Parathyroid adenoma (tissue), 2 donors: ENCODE data around the gene IL5RA.

Experiments used
- H2AFZ ChIP-seq: fragments of 300-600 bp; sonication (generic); one replicate; pipeline ENCODE4 v1.7.0; 2017; ENCODE audit warnings: antibody characterized with exemption, mild to moderate bottlenecking
- H3K27ac ChIP-seq: fragments of 300-600 bp; sonication (generic); one replicate; pipeline ENCODE4 v1.7.0; 2017
- H3K27me3 ChIP-seq: fragments of 300-600 bp; sonication (generic); one replicate; pipeline ENCODE4 v1.7.0; 2017; ENCODE audit warnings: low read length; ENCODE audit not compliant: control insufficient read depth, insufficient read depth
- H3K36me3 ChIP-seq: fragments of 300-600 bp; sonication (generic); one replicate; pipeline ENCODE4 v1.7.0; 2017; ENCODE audit warnings: low read length; ENCODE audit not compliant: control insufficient read depth, insufficient read depth
- H3K4me1 ChIP-seq: fragments of 300-600 bp; sonication (generic); one replicate; pipeline ENCODE4 v1.7.0; 2017; ENCODE audit warnings: control low read depth
- H3K4me2 ChIP-seq: fragments of 300-600 bp; sonication (generic); one replicate; pipeline ENCODE4 v1.7.0; 2017; ENCODE audit warnings: low read length
- H3K4me3 ChIP-seq: fragments of 300-600 bp; sonication (generic); one replicate; pipeline ENCODE4 v1.7.0; 2017; ENCODE audit warnings: low read depth, low read length
- H3K79me2 ChIP-seq: fragments of 300-600 bp; sonication (generic); one replicate; pipeline ENCODE4 v1.7.0; 2017; ENCODE audit warnings: control low read depth
- H3K9ac ChIP-seq: fragments of 300-600 bp; sonication (generic); one replicate; pipeline ENCODE4 v1.7.0; 2017; ENCODE audit warnings: mild to moderate bottlenecking
- H3K9me3 ChIP-seq: fragments of 300-600 bp; sonication (generic); one replicate; pipeline ENCODE4 v1.7.0; 2017; ENCODE audit warnings: low read length; ENCODE audit not compliant: control insufficient read depth
- TF ChIP-seq, protein P1 (sequence below): fragments of 300-600 bp; sonication (generic); IDR thresholded peaks from one replicate; pipeline ENCODE4 v1.7.0; 2017; ENCODE audit warnings: antibody characterized with exemption, mild to moderate bottlenecking
- donor health status: primary hyperparathyroidism.

The IL5RA gene

DNA sequence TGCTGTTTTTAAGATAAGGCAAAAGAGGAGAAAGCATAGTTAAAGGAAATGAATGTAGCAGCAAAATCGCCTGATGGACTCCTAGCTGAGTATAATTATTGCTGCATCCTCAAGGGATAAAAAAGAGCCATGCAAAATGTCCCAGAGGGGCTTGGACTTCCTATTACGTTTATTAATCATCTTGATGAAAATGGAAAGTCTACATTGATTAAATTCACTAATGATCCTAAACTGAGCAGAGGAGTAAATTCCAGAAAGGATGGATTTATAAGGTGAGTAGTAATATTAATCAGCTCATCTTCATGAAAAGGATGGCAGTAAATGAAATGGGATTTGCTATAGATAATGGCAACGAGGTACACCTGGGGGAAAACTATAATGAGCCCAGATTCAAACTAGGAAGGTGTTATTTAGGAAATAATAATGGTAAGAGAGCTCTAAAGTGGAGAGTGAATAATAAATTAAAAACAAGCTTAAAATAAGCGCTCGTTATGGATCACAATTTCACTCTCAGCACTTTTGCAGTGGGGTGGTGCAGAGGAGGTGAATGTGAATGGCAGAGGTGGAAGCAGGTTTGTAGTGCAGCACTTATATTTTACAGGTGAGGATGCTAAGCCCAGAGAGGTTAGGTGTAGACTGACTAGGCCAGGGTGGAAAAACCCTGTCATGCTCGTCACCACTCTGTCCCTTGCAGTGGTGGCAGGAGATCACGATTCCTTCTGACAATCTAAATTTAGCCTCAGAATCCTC lies 22.3 kb downstream of the IL5RA start:
- Histone ChIP-seq H3K36me3 (no peaks in the 10 kb centered on the region), H3K9ac (no peak overlapping the region), H2AFZ (no peak overlapping the region), H3K27ac (no peak overlapping the region), H3K4me2 (no peak overlapping the region), H3K4me3 (no peak overlapping the region), H3K27me3 (no peaks in the 10 kb centered on the region), H3K79me2 (no peaks in the 10 kb centered on the region), H3K9me3 (no peaks in the 10 kb centered on the region), H3K4me1 (no peaks in the 10 kb centered on the region)
- TF ChIP-seq, protein P1, sequence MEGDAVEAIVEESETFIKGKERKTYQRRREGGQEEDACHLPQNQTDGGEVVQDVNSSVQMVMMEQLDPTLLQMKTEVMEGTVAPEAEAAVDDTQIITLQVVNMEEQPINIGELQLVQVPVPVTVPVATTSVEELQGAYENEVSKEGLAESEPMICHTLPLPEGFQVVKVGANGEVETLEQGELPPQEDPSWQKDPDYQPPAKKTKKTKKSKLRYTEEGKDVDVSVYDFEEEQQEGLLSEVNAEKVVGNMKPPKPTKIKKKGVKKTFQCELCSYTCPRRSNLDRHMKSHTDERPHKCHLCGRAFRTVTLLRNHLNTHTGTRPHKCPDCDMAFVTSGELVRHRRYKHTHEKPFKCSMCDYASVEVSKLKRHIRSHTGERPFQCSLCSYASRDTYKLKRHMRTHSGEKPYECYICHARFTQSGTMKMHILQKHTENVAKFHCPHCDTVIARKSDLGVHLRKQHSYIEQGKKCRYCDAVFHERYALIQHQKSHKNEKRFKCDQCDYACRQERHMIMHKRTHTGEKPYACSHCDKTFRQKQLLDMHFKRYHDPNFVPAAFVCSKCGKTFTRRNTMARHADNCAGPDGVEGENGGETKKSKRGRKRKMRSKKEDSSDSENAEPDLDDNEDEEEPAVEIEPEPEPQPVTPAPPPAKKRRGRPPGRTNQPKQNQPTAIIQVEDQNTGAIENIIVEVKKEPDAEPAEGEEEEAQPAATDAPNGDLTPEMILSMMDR, result no peak

DNA sequence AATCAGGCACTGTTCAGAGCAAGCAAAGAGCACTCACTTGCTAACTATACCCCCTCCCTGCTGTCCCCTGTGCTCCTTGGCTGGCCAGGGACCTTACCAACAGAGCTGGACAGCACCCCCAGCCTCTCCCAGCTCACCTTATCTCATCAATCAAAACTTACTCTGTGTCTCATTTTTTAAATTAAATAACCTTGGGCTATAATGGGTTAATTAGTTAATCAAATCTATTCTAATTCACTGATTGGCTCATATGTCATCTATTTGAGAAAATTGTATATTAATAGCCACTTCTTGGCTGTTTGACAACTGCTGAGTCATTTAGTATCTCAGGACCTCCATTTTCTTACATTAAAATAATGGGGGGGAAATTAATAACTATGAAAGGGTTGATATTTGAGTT lies 22.9 kb downstream of the IL5RA start:
- Histone ChIP-seq H3K9me3 (no peaks in the 10 kb centered on the region), H3K4me1 (no peaks in the 10 kb centered on the region), H3K27me3 (no peaks in the 10 kb centered on the region), H3K36me3 (no peaks in the 10 kb centered on the region), H3K4me2 (no peak overlapping the region), H2AFZ (no peak overlapping the region), H3K9ac (no peak overlapping the region), H3K4me3 (no peak overlapping the region), H3K79me2 (no peaks in the 10 kb centered on the region), H3K27ac (no peak overlapping the region)
- TF ChIP-seq, protein P1, result no peak

DNA sequence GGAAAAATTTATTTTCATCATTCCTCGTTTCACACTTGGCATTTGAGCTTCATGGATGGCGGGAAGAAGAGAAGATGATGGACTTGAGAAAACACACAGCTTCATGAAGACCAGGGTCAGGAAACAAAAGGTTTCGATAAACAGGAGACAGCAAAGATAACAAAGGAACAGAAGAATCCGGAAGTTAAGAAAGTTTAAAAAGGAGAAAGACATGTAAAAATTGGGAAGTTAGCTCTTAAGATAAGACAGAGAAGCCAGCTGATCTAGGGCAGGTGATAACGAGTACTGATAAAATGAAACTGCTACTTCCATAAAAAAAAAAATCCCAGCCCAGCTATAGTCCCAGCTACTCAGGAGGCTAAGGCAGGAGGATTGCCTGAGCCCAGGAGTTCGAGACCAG lies 23.9 kb downstream of the IL5RA start:
- H3K9me3 ChIP-seq, result no peaks in the 10 kb centered on the region
- H3K4me2 ChIP-seq, result no peak overlapping the region
- H3K4me3 ChIP-seq, result no peak overlapping the region
- no peak overlapping the region for H2AFZ ChIP-seq
- no peaks in the 10 kb centered on the region for H3K79me2 ChIP-seq
- no peaks in the 10 kb centered on the region for H3K27me3 ChIP-seq
- TF ChIP-seq, protein P1, result no peak
- H3K27ac ChIP-seq, result no peak overlapping the region
- no peak overlapping the region for H3K9ac ChIP-seq
- H3K36me3 ChIP-seq, result no peaks in the 10 kb centered on the region
- H3K4me1 ChIP-seq, result no peaks in the 10 kb centered on the region

DNA sequence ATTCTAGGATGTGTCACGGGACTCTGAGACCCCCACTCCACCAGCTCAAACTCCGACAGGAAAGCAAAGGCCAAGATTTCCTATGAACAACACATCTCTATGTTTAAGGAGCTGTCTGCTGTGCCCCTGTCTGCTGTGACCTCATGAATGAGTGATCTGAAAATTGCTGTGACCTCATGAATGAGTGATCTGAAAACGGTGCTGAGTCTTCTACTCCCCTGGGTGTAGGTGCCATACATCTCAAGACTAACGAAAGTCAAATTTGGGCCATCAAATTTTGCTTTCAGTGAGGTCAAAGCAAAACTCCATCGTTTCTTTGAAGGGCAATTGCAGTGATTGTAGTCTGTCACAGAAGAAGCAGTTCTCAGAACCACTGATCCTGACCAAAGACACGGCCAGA lies 24.4 kb downstream of the IL5RA start:
- Histone ChIP-seq H3K9me3 (no peaks in the 10 kb centered on the region), H3K79me2 (no peaks in the 10 kb centered on the region), H3K4me3 (no peak overlapping the region), H3K36me3 (no peaks in the 10 kb centered on the region), H2AFZ (no peak overlapping the region), H3K4me2 (no peak overlapping the region), H3K27ac (no peak overlapping the region), H3K9ac (no peak overlapping the region), H3K4me1 (no peaks in the 10 kb centered on the region), H3K27me3 (no peaks in the 10 kb centered on the region)
- TF ChIP-seq, protein P1, result no peak

DNA sequence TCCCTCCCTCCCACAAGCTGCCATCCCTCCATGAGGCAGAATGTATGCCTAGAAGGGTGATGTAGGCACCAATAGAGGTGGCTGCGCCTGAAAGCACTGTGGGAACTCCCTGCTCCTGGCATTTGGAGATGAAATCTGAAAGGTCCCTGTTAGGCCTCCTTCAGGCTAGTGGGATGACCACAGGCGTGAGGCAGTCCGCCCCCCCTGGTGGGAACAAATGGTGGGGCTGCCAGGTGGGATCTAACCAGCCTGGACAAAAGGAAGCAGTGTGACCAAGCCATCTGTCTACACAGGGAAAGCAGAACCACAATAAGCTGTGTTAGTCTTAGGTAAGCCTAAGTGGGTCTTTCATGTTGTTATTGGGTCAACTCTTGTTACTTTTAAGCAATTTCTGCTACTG lies 25.3 kb downstream of the IL5RA start:
- no peaks in the 10 kb centered on the region for H3K27me3 ChIP-seq
- TF ChIP-seq, protein P1, result no peak
- H3K4me2 ChIP-seq, result no peak overlapping the region
- no peak overlapping the region for H3K4me3 ChIP-seq
- H3K27ac ChIP-seq, result no peak overlapping the region
- no peaks in the 10 kb centered on the region for H3K9me3 ChIP-seq
- H2AFZ ChIP-seq, result no peak overlapping the region
- H3K9ac ChIP-seq, result no peak overlapping the region
- H3K4me1 ChIP-seq, result no peaks in the 10 kb centered on the region
- H3K36me3 ChIP-seq, result no peaks in the 10 kb centered on the region
- H3K79me2 ChIP-seq, result no peaks in the 10 kb centered on the region
